Left lung (tissue), 10 donors: ENCODE data around the gene ITIH5. TPM values are rescaled to one million over a fixed set of nuclear protein-coding genes. Genes with fewer than 3 reads are reported as not detected.

Experiments
- ATAC-seq: fragments of 200-7000 bp; cut with Tn5 transposase; one replicate; pipeline ENCODE4 v1.9.1; 2020; ENCODE audit warnings: moderate library complexity
- DNase-seq, 4 donors: peaks; one replicate each; pipeline ENCODE4 v3.0.0-alpha.2; 2013 to 2020
- H3K27ac ChIP-seq, 2 donors: fragments of 200-600 bp; sonication (generic) in 1 of 2; one replicate each; pipeline versions ENCODE4 v1.5.0 to v1.8.0; 2020 to 2021
- H3K27me3 ChIP-seq, 2 donors: fragments of 200-600 bp; sonication (generic) in 1 of 2; one replicate each; pipeline versions ENCODE4 v1.5.0 to v1.8.0; 2020 to 2021
- H3K36me3 ChIP-seq, 2 donors: fragments of 200-600 bp; sonication (generic) in 1 of 2; one replicate each; pipeline versions ENCODE4 v1.5.0 to v1.8.0; 2020 to 2021
- H3K4me1 ChIP-seq, 2 donors: fragments of 200-600 bp; one replicate each; pipeline ENCODE4 v1.8.0; 2021
- H3K4me3 ChIP-seq, 2 donors: fragments of 200-600 bp; sonication (generic) in 1 of 2; one replicate each; pipeline versions ENCODE4 v1.5.0 to v1.8.0; 2020 to 2021; ENCODE audit warnings: mild to moderate bottlenecking in 1 of 2
- H3K9me3 ChIP-seq, 2 donors: fragments of 200-600 bp; sonication (generic) in 1 of 2; one replicate each; pipeline versions ENCODE4 v1.5.0 to v1.8.0; 2020 to 2021
- intact Hi-C, 2 donors: fragments of 100-400 bp; cut with DNase I; formaldehyde crosslinking; loops; one replicate each; pipeline versions ENCODE4 v1.11.2 to v1.14.2; 2022
- polyA plus RNA-seq, 6 donors: library from polyadenylated mRNA; unstranded; fragments of 120-200 nt; gene quantifications; one replicate each; pipeline ENCODE4 v1.2.1, GENCODE V29; 2013; ENCODE audit not compliant: insufficient read length in 6 of 6
- total RNA-seq, 2 donors: library from RNA; stranded (reverse); fragmentation: NEBNext Ultra II Directional; extraction: Animal tissue kit (Norgen Biotek cat#: 25700); gene quantifications; one replicate each; pipeline ENCODE4 v1.2.1, GENCODE V29; 2021
- TF ChIP-seq, protein P1 (sequence below), 2 donors: fragments of 200-600 bp; sonication (generic) in 1 of 2; IDR thresholded peaks; one replicate each; pipeline versions ENCODE4 v1.5.0 to v1.8.0; 2021; ENCODE audit warnings: antibody characterized with exemption in 2 of 2
- donor health status: DM: no; HTN: yes; CAD: no.
- donor health status: DM: no; HTN: no; CAD: no.

The ITIH5 gene
- total and polyA plus RNA-seq, 8 donors = 7.0 to 40.7 (median 29.9) TPM

DNA sequence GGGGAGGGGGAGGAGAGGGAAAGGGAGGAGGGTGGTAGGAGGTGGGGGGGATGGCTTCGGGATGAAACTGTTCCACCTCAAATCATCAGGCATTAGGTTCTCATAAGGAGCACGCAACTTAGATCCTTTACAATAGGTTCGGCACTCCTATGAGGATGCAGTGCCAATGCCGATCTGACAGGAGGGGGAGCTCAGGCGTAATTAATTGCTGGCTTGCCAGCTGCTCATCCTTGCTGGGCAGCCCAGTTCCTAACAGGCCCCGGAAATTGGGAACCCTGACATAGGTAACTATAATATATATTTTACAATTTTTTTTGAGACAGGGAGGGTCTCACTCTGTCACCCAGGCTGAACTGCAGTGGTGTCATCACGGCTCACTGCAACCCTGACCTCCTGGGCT lies 137.1 kb downstream of the ITIH5 start:
- Histone ChIP-seq H3K4me3 (no peak overlapping the region), H3K4me1 (peaks cover 0 to 4% of the 10 kb centered on the region in 2 donors), H3K27ac (no peak overlapping the region), H3K36me3 (no peaks in the 10 kb centered on the region), H3K27me3 (peaks cover 0 to 45% of the 10 kb centered on the region in 2 donors), H3K9me3 (no peaks in the 10 kb centered on the region)
- intact Hi-C loops = loop anchor here (5.0 to 10.0 kb wide), 2 partner anchors 155 to 158 kb away; no protein-coding TSS in a partner anchor
- DNase-seq (no peak), ATAC-seq (peak; percentile 32)
- TF ChIP-seq, protein P1, sequence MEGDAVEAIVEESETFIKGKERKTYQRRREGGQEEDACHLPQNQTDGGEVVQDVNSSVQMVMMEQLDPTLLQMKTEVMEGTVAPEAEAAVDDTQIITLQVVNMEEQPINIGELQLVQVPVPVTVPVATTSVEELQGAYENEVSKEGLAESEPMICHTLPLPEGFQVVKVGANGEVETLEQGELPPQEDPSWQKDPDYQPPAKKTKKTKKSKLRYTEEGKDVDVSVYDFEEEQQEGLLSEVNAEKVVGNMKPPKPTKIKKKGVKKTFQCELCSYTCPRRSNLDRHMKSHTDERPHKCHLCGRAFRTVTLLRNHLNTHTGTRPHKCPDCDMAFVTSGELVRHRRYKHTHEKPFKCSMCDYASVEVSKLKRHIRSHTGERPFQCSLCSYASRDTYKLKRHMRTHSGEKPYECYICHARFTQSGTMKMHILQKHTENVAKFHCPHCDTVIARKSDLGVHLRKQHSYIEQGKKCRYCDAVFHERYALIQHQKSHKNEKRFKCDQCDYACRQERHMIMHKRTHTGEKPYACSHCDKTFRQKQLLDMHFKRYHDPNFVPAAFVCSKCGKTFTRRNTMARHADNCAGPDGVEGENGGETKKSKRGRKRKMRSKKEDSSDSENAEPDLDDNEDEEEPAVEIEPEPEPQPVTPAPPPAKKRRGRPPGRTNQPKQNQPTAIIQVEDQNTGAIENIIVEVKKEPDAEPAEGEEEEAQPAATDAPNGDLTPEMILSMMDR (IDR thresholded peaks at IDR 0.05) = no peak

DNA sequence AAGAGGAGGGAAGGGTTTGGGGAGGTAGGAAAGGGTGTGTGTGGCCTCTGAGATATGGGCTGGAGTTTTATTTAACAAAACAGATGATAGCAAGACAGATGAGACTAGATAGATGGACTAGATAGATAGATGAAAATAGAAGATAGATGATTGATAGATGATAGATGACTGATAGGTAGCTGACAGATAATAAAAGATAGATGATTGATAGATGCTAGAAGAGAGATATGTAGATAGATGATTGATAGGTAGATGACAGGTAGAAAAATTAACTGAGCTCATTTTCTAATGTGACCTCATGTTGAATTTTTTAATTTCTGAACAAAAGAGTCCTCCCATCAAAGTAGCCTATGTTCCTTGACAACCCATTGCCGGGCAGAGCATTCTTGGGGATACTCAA lies 139.3 kb downstream of the ITIH5 start:
- Histone ChIP-seq H3K4me3 (no peak overlapping the region), H3K9me3 (no peaks in the 10 kb centered on the region), H3K36me3 (no peaks in the 10 kb centered on the region), H3K4me1 (peaks cover 0 to 4% of the 10 kb centered on the region in 2 donors), H3K27ac (no peak overlapping the region), H3K27me3 (peaks cover 0 to 59% of the 10 kb centered on the region in 2 donors)
- TF ChIP-seq, protein P1 (IDR thresholded peaks at IDR 0.05) = no peak
- ATAC-seq = no peak
- no peak for DNase-seq
- intact Hi-C loops = loop anchor here (5.0 to 10.0 kb wide), 2 partner anchors 157 to 160 kb away; no protein-coding TSS in a partner anchor

DNA sequence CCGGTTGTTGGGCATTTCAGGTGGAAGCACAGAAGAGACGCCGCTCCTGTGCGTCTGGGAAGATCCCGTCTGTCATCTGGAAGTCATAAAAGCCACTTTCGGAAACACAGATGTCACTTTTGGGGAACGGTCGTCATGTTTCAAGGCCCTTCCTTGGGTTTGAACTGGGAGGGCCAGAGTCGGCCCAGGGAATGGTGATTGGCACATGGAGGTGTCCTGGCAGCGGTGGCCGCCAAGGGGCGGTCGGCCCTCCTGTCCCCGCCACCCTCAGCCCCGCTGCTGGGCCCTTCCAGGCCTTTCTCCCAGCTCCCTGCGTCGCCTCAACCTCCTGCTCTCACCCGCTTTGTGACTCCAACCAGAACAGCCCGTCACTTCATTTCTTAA lies 140.8 kb downstream of the ITIH5 start:
- intact Hi-C loops = loop anchor here (5.0 to 10.0 kb wide), 2 partner anchors 159 to 161 kb away; no protein-coding TSS in a partner anchor
- no peak overlapping the region for H3K4me3 ChIP-seq
- DNase-seq = no peak
- H3K9me3 ChIP-seq = no peaks in the 10 kb centered on the region
- H3K27me3 ChIP-seq = peaks cover 0 to 48% of the 10 kb centered on the region in 2 donors
- H3K27ac ChIP-seq = no peak overlapping the region
- H3K36me3 ChIP-seq = no peaks in the 10 kb centered on the region
- peaks cover 0 to 4% of the 10 kb centered on the region in 2 donors for H3K4me1 ChIP-seq
- no peak for ATAC-seq
- TF ChIP-seq, protein P1 (IDR thresholded peaks at IDR 0.05) = no peak

DNA sequence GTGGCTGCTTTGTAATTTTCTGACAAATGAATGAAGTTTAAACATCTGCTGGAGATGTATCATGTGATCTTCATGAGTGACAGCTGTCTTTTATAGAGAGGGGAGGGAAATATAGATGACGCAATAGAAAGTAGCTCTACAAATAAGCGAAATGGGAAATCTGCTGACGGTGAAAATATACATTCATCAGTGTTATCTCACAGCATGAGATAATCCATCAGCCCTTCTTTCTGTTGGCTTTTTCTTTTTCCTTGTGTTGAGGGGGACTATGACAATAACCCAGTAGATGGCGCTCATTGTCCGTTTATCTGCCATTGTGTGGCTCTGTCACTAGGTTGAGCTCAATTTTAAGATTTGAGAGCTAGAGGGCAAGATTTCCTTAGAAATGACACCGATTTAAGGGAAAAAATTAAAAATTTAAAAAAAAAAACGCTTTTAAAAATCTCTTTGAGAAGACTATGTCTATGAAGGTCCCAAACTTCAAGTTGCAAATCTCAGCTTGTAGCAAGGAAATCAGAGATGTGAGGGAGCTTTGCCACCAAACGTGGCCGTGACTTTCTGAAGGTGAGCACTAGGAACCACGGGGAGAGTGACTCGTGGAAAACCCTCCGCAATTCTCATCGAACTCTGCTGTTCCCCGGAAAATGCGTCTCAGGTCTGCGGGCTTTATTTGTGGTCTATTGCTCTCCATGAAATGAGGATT lies 141.3 kb downstream of the ITIH5 start:
- H3K36me3 ChIP-seq = no peaks in the 10 kb centered on the region
- intact Hi-C loops = loop anchor here (5.0 to 10.0 kb wide), 2 partner anchors 159 to 162 kb away; no protein-coding TSS in a partner anchor
- peaks cover 0 to 4% of the 10 kb centered on the region in 2 donors for H3K4me1 ChIP-seq
- H3K4me3 ChIP-seq = no peak overlapping the region
- no peak overlapping the region for H3K27ac ChIP-seq
- DNase-seq (peak in 2 of 4 donors; percentile 77 to 86), ATAC-seq (peak; percentile 95)
- TF ChIP-seq, protein P1 (IDR thresholded peaks at IDR 0.05) = peak; percentile 74 to 75
- no peaks in the 10 kb centered on the region for H3K9me3 ChIP-seq
- peaks cover 0 to 43% of the 10 kb centered on the region in 2 donors for H3K27me3 ChIP-seq

DNA sequence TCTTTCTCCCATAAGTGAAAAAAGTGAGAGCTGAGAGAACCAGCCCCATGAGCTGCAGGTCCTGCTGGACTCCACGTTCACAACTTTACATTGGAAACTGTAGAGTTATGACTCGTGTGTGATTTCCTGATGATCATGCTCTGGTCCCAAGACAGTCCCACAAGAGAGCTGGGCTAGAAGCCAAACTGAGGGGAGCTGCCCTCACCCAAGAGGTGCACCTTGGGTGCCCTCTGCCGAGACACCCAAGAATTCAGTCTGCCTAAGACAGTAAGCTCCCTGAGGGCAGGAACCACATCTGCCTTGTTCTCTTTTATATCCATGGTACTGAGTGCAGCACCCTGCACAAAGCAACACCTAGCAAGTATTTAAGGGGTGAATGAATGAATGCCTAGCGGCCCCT lies 143.1 kb downstream of the ITIH5 start:
- DNase-seq (no peak), ATAC-seq (no peak)
- Histone ChIP-seq H3K4me3 (no peak overlapping the region), H3K4me1 (peaks cover 0 to 4% of the 10 kb centered on the region in 2 donors), H3K27ac (no peak overlapping the region), H3K36me3 (no peaks in the 10 kb centered on the region), H3K9me3 (no peaks in the 10 kb centered on the region), H3K27me3 (peaks cover 0 to 27% of the 10 kb centered on the region in 2 donors)
- TF ChIP-seq, protein P1 (IDR thresholded peaks at IDR 0.05) = no peak
- intact Hi-C loops = loop anchor here in 1 of 2 donors (10.0 kb wide), 1 partner anchor 161 kb away; no protein-coding TSS in a partner anchor
